Upper lobe of left lung (tissue), 4 donors: ENCODE measurements around the gene NEXN.

Experiments used
- CTCF ChIP-seq, 6 experiments: fragments of 450-650 bp in 4 of 6; fragments of 200-600 bp in 2 of 6; sonication (generic) in 2 of 6; IDR thresholded peaks; one replicate each; pipeline ENCODE4 v1.5.1; 2016 to 2019; ENCODE audit warnings: antibody characterized with exemption in 6 of 6
- EP300 ChIP-seq, 4 donors: sonication (generic); formaldehyde crosslinking; IDR thresholded peaks; one replicate each; pipeline ENCODE4 v1.5.1; 2017; ENCODE audit warnings: antibody characterized with exemption in 4 of 4, control low read depth in 2 of 4
- POLR2A ChIP-seq, 4 donors: fragments of 450-650 bp; IDR thresholded peaks; one replicate each; pipeline ENCODE4 v1.5.1; 2016 to 2017; ENCODE audit warnings: antibody characterized with exemption in 4 of 4, mild to moderate bottlenecking in 2 of 4
- POLR2AphosphoS5 ChIP-seq, 2 donors: sonication (generic); formaldehyde crosslinking; IDR thresholded peaks; one replicate each; pipeline ENCODE4 v1.5.1; 2017; ENCODE audit warnings: antibody characterized with exemption in 2 of 2

GRCh38 chr1:77926561-77927357 is 38.3 kb downstream of the NEXN start:
- TF ChIP-seq POLR2AphosphoS5 (IDR thresholded peaks at IDR 0.05) = no peak
- TF ChIP-seq POLR2A (IDR thresholded peaks at IDR 0.05) = no peak
- no peak for TF ChIP-seq CTCF (IDR thresholded peaks at IDR 0.05)
- no peak for TF ChIP-seq EP300 (IDR thresholded peaks at IDR 0.05)
